Colonic mucosa (tissue), 4 donors: ENCODE measurements around the gene PAX5. TPM values are rescaled to one million over a fixed set of nuclear protein-coding genes. Genes with fewer than 3 reads are reported as not detected.

Source experiments
- DNase-seq: peaks from one replicate; pipeline ENCODE4 v3.0.0-alpha.2; 2020
- H3K27ac ChIP-seq: fragments of 200-600 bp; one replicate; pipeline ENCODE4 v1.8.0; 2021
- H3K27me3 ChIP-seq: fragments of 200-600 bp; one replicate; pipeline ENCODE4 v1.8.0; 2021
- H3K36me3 ChIP-seq: fragments of 200-600 bp; one replicate; pipeline ENCODE4 v1.8.0; 2021
- H3K4me1 ChIP-seq: fragments of 200-600 bp; one replicate; pipeline ENCODE4 v1.8.0; 2021; ENCODE audit warnings: mild to moderate bottlenecking
- H3K4me3 ChIP-seq: fragments of 200-600 bp; one replicate; pipeline ENCODE4 v1.8.0; 2021
- H3K9ac ChIP-seq, 2 donors: one replicate each; pipeline ENCODE4 v1.7.0; 2013; ENCODE audit warnings: control low read depth in 2 of 2, low read depth in 2 of 2, low read length in 2 of 2
- H3K9me3 ChIP-seq: fragments of 200-600 bp; one replicate; pipeline ENCODE4 v1.8.0; 2021
- intact Hi-C: fragments of 100-400 bp; cut with DNase I; formaldehyde crosslinking; loops from one replicate; pipeline ENCODE4 v1.14.1; 2022
- total RNA-seq, 2 donors: library from RNA; stranded (reverse); fragmentation: NEBNext Ultra II Directional in 1 of 2; extraction: Animal tissue kit (Norgen Biotek cat#: 25700) in 1 of 2; gene quantifications; one replicate each; pipeline ENCODE4 v1.2.1, GENCODE V29; 2021
- TF ChIP-seq, protein P1 (sequence below): fragments of 200-600 bp; IDR thresholded peaks from one replicate; pipeline ENCODE4 v1.8.0; 2022; ENCODE audit warnings: antibody characterized with exemption, mild to moderate bottlenecking
- donor health status: healthy.
- donor health status: DM: no; HTN: no; CAD: no.
- donor health status: DM: no; HTN: no; CAD: no.

PAX5 gene
- total RNA-seq, 2 donors from 2014 or later, result 0.08 to 0.32 TPM

DNA sequence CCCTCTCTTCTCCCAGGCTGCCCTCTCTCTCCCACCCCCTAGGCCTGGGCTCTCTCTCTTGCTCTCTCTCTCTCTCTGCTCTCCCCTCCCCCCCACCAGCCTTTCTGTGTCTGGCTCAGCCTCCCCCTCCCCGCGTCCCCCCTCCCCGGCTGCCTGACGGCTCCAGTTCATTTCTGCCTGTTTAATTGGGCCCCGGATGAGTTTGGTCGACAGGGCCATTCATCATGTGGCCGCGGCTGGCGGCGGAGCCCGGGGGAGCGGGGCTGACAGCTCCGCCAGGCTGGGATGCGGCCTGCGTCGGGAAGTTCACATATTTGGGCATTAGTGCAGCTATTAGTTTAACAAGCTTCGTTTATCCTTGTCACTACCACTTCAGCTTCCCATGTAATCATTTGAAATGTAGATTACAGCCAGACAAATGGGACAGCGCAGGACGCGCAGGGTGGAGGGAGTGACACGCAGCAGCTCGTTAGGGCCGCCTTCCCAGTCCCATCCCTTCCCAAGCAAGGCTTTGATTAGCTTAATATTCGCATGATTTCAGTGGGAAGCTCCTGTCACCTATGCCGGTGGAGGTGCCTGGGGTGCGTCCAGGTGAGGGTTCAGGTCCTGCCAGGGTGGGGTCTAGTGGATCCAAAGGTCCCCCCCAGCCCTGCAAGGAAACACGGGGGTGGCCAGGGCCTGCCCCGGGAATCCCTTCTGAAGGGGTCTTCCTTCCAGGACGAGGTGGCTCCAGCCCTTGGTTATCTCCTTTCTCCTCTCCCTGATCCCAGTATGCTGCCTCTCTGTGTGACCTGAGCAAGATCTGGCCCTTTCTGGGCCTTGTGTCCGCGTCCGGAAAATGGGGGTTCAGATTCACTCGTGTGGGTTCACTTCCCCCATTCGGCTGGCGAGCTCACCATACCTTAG lies 214.8 kb downstream of the PAX5 start:
- H3K36me3 ChIP-seq, result no peaks in the 10 kb centered on the region
- H3K9ac ChIP-seq, result no peak overlapping the region
- H3K9me3 ChIP-seq, result no peaks in the 10 kb centered on the region
- H3K4me3 ChIP-seq, result no peak overlapping the region
- TF ChIP-seq, protein P1, sequence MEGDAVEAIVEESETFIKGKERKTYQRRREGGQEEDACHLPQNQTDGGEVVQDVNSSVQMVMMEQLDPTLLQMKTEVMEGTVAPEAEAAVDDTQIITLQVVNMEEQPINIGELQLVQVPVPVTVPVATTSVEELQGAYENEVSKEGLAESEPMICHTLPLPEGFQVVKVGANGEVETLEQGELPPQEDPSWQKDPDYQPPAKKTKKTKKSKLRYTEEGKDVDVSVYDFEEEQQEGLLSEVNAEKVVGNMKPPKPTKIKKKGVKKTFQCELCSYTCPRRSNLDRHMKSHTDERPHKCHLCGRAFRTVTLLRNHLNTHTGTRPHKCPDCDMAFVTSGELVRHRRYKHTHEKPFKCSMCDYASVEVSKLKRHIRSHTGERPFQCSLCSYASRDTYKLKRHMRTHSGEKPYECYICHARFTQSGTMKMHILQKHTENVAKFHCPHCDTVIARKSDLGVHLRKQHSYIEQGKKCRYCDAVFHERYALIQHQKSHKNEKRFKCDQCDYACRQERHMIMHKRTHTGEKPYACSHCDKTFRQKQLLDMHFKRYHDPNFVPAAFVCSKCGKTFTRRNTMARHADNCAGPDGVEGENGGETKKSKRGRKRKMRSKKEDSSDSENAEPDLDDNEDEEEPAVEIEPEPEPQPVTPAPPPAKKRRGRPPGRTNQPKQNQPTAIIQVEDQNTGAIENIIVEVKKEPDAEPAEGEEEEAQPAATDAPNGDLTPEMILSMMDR, result no peak
- DNase-seq, result no peak
- no peak overlapping the region for H3K27ac ChIP-seq
- intact Hi-C loops, result no loop called here
- no peaks in the 10 kb centered on the region for H3K27me3 ChIP-seq
- no peaks in the 10 kb centered on the region for H3K4me1 ChIP-seq

DNA sequence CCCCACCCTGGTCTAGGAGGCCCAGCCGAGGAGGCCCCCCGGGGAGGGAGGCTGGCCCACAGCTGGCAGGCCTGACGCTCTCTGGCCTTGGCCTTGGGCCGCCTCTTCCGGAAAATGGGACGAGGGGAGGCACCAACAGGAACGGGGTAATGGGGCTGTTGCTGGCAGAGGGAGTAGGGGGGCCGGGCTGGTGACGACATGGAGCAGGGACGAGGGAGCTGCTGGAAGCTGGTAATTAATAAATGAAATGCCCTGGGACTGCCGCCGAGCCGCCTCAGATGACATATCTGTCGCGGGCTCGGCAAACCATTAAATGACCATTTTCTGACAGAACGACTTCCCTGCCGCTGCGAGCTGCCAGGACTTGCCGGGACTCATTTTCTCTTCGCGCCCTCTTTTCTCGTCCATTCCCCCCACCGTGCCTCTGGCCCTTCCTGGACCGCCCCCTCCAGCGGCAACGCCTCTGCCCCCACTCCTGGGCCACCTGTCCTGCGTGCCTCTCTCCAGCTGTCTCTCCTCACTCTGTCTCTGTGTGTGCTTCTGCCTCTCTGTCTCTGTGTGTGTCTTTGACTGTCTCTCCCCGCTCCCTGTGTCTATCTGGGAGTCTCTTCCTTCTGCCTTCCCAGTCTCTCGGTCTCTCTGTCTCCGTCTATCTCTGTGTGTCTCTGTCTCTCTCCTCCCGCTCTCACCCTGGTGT lies 215.7 kb downstream of the PAX5 start:
- intact Hi-C loops, result no loop called here
- Histone ChIP-seq H3K27ac (no peak overlapping the region), H3K4me1 (no peaks in the 10 kb centered on the region), H3K9ac (no peak overlapping the region), H3K4me3 (no peak overlapping the region), H3K9me3 (no peaks in the 10 kb centered on the region), H3K27me3 (no peaks in the 10 kb centered on the region), H3K36me3 (no peaks in the 10 kb centered on the region)
- TF ChIP-seq, protein P1, result no peak
- no peak for DNase-seq

DNA sequence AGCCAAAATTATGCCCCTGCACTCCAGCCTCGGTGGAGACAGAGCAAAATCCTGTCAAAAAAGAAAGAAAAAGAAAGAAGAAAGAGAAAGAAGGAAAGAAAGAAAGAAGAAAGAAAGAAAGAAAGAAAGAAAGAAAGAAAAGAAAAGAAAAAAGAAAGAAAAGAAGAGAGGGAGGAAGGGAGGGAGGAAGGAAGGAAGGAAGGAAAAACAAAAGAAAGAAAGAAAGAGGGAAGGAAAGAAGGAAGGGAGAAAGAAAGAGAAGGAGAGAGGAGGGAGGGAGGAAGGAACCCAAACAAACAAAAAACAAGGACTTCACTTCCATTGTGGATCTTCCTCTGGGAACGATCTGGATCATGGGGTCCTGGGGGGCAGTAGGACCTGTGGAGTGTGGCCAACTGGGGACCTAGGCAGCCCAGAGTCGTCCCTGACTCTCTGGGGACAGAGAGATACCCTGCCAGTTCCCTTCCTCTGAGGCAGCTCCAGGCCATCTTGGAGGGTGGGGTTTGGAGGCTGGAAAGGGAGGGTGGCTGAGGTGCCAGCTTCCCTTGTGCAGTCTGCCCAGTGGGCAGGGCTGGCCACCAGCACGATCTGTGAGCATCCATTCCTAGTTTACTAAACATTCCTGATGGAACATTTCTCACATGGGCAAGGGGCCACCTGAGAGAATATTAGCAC lies 216.8 kb downstream of the PAX5 start:
- no peaks in the 10 kb centered on the region for H3K9me3 ChIP-seq
- H3K27me3 ChIP-seq, result no peaks in the 10 kb centered on the region
- DNase-seq, result no peak
- no peak overlapping the region for H3K27ac ChIP-seq
- H3K4me3 ChIP-seq, result no peak overlapping the region
- TF ChIP-seq, protein P1, result no peak
- no peak overlapping the region for H3K9ac ChIP-seq
- H3K4me1 ChIP-seq, result no peaks in the 10 kb centered on the region
- intact Hi-C loops, result no loop called here
- no peaks in the 10 kb centered on the region for H3K36me3 ChIP-seq

DNA sequence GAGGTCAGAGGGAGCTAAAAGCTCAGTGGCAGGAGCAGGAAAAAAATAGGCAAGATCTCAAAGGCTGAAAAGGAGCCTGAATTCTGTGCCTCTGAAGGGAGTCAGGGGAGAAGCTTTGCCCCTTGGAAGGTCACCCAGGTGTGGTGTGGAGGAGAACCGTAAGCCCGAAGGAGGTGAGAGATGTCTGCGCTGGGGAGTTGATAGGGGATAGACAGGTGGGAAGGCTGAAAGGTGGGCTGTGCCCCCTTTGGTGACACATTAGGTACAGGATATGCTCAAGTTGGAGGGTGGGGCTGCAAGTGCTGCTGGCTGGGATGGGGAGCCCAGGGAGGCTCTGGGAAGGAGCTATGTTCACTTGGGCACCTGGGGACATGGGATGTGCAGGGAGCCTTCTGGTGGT lies 217.7 kb downstream of the PAX5 start:
- TF ChIP-seq, protein P1, result no peak
- Histone ChIP-seq H3K9me3 (no peaks in the 10 kb centered on the region), H3K4me1 (no peaks in the 10 kb centered on the region), H3K4me3 (no peak overlapping the region), H3K36me3 (no peaks in the 10 kb centered on the region), H3K27me3 (no peaks in the 10 kb centered on the region), H3K9ac (no peak overlapping the region), H3K27ac (no peak overlapping the region)
- no peak for DNase-seq
- intact Hi-C loops, result no loop called here

DNA sequence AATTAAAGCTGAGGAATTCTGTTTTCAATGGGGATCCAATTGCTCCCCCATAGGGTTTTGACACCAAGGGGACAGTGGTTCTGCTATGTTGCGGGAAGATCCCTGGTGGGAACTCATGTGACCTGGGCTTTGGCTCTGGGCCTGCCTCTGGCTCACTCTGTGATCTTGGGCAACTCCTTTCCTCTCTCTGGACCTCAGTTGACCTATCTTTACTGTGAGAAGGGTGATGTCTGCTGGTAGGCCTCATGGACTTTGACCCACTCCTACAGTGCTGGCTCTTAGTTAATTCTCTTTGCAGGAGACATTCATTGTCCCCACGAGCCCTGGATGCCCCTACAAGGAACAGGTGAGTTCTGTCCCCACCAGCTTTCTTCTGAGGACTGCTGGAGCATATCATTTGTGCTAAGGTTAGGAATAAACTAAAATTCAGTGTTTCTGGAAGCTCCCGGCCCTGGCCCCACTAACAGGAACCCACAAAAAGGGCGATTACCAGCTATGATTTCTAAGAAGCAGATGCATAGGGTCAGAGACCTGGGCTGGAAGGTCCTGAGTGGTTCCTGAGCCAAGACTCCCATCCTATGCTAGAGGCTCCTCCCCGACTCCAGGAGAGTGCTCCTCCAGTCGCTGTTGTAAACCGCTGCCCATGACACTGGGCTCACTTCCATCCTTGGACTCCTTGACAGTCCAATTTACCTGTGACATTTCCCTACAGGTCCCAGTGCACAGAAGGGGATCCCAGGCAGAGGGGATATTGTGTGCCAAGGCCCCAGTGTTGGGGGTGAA lies 218.3 kb downstream of the PAX5 start:
- Histone ChIP-seq H3K4me1 (no peaks in the 10 kb centered on the region), H3K4me3 (no peak overlapping the region), H3K27ac (no peak overlapping the region), H3K27me3 (no peaks in the 10 kb centered on the region), H3K36me3 (no peaks in the 10 kb centered on the region), H3K9me3 (no peaks in the 10 kb centered on the region), H3K9ac (no peak overlapping the region)
- TF ChIP-seq, protein P1, result no peak
- intact Hi-C loops, result no loop called here
- no peak for DNase-seq
